ENCODE measurements around the gene LGI4. TPM values are rescaled to one million over a fixed set of nuclear protein-coding genes. Genes with fewer than 3 reads are reported as not detected.

LGI4 gene
- total and polyA plus RNA-seq, 2 donors (not counting 1 experiment from before 2014, with no cell fraction given), result 0.17 to 0.19 TPM

DNA sequence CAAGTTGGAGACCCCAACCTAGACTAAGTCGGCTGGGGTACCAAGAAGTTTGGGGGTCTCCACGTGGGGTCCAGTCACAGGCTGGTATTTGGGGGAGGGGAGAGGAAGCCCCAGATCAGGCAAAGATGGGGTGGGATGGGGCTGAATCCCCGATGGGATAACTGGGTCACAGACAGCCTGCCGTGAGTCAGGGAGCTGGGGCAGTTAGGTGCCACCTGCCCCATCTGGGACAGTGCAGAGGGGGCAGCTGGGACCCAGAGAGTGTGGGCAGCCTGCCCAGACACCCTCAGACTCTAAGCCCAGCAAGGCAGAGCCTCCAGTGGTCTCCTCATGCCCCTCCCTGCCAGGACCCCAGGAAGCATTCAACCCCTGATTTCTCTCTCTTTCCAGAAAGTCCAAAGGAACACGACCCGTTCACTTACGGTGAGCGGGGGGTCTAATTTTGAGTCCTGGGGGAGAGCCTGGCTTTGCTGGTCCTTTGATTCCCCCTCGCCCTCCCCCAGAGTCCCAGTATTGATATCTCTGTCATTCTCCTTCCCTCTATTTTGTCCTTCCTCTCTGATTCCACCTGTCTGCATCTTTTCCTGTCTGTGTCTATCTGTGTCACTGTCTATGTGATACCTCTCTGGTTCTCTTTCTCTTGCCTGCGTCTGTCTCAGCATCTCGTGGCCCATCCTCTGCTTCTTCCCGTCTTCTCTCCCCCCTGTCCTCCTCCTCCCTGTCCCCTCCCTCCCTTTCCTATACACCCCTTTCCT lies 5.5 kb upstream of the LGI4 start:
- Histone ChIP-seq H3K79me2 (ENCODE audit: control insufficient read depth, insufficient read depth, low read length) (no peaks in the 10 kb centered on the region), H3K4me3 (replicated peaks in 1 of 4; ENCODE audit: control extremely low read depth in 1 of 4, insufficient read depth in 1 of 4, low read depth in 3 of 4, low read length in 4 of 4) (peak overlapping the region in 1 of 4 experiments; percentile 48), H2AFZ (ENCODE audit: low read length) (no peak overlapping the region), H3K4me1 (ENCODE audit: control insufficient read depth, extremely low read depth, insufficient read depth, low read length) (peaks cover 28% of the 10 kb centered on the region), H3K36me3 (ENCODE audit: control insufficient read depth, insufficient read depth, low read length) (no peaks in the 10 kb centered on the region), H3K9me3 (ENCODE audit: control insufficient read depth, insufficient read depth, low read depth, low read length) (no peaks in the 10 kb centered on the region), H3K4me2 (ENCODE audit: extremely low read depth, insufficient read depth, low read length) (peak overlapping the region; percentile 69), H3K27ac (ENCODE audit: insufficient read depth, low read length) (no peak overlapping the region), H4K20me1 (ENCODE audit: control insufficient read depth, extremely low read depth, insufficient read depth, low read length) (no peaks in the 10 kb centered on the region), H3K9ac (ENCODE audit: insufficient read depth, low read length) (no peak overlapping the region), H3K27me3 (ENCODE audit: control insufficient read depth, insufficient read depth, low read length) (peaks cover 3% of the 10 kb centered on the region)
- TF ChIP-seq, protein P1, sequence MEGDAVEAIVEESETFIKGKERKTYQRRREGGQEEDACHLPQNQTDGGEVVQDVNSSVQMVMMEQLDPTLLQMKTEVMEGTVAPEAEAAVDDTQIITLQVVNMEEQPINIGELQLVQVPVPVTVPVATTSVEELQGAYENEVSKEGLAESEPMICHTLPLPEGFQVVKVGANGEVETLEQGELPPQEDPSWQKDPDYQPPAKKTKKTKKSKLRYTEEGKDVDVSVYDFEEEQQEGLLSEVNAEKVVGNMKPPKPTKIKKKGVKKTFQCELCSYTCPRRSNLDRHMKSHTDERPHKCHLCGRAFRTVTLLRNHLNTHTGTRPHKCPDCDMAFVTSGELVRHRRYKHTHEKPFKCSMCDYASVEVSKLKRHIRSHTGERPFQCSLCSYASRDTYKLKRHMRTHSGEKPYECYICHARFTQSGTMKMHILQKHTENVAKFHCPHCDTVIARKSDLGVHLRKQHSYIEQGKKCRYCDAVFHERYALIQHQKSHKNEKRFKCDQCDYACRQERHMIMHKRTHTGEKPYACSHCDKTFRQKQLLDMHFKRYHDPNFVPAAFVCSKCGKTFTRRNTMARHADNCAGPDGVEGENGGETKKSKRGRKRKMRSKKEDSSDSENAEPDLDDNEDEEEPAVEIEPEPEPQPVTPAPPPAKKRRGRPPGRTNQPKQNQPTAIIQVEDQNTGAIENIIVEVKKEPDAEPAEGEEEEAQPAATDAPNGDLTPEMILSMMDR (conservative IDR thresholded peaks at IDR 0.05 in 1 of 2, IDR thresholded peaks at IDR 0.05 in 1 of 2; ENCODE audit: low read depth in 1 of 2, low read length in 2 of 2), result no peak
- no peak for TF ChIP-seq EZH2 (IDR thresholded peaks at IDR 0.05; ENCODE audit: low read length, missing control alignments)
- no peak for DNase-seq (ENCODE audit: low read depth in 2 of 2)

DNA sequence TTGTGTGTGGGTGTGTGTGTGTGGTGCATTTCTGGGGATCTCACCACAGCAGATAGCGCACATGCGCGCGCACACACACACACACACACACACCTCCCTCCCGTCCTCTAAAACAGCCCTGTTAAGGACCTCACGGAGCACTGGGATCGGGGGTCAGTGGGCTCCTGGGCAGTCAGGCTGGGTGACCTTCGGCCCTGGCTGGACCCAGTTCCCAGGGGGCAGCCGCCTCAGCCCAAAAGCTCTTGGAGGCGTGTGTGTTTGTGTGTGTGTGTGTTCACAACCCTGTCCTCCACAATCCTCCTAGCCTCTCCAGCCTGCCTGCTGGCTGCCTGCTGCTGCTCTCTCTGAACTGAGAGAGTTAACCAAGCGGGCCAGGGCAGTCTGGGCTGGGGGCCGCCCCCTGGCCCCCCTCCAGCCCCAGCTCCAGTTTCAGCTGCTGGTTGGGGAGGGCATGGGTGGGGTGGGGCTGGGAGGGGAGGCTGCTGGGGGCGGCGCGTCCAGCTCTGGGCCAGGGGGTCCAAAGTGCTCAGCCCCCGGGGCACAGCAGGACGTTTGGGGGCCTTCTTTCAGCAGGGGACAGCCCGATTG lies 3.5 kb upstream of the LGI4 start, which contains the start of gene FXYD1:
Gene FXYD1, plus strand, starts transcription at position 520 of the 588 bp plus-strand sequence. CDS start 1,256 bp downstream, outside the sequence.
- Histone ChIP-seq H3K4me2 (ENCODE audit: extremely low read depth, insufficient read depth, low read length) (peak within 1 kb of the TSS; percentile 51), H3K79me2 (ENCODE audit: control insufficient read depth, insufficient read depth, low read length) (no peaks in the 10 kb centered on the region)

More for the DNA sequence above, 3.5 kb upstream of the LGI4 start, which contains the start of gene FXYD1:
- Histone ChIP-seq H3K27me3 (ENCODE audit: control insufficient read depth, insufficient read depth, low read length) (peaks cover 5% of the 10 kb centered on the region), H3K9me3 (ENCODE audit: control insufficient read depth, insufficient read depth, low read depth, low read length) (no peaks in the 10 kb centered on the region), H4K20me1 (ENCODE audit: control insufficient read depth, extremely low read depth, insufficient read depth, low read length) (no peaks in the 10 kb centered on the region), H3K9ac (ENCODE audit: insufficient read depth, low read length) (peak within 1 kb of the TSS; percentile 34), H2AFZ (ENCODE audit: low read length) (peak within 1 kb of the TSS; percentile 77), H3K36me3 (ENCODE audit: control insufficient read depth, insufficient read depth, low read length) (no peaks in the 10 kb centered on the region), H3K27ac (ENCODE audit: insufficient read depth, low read length) (peak within 1 kb of the TSS; percentile 43), H3K4me3 (replicated peaks in 1 of 4; ENCODE audit: control extremely low read depth in 1 of 4, insufficient read depth in 1 of 4, low read depth in 3 of 4, low read length in 4 of 4) (peak within 1 kb of the TSS in 2 of 4 experiments; percentile 3 to 48), H3K4me1 (ENCODE audit: control insufficient read depth, extremely low read depth, insufficient read depth, low read length) (peaks cover 30% of the 10 kb centered on the region)
- TF ChIP-seq EZH2 (IDR thresholded peaks at IDR 0.05; ENCODE audit: low read length, missing control alignments), result no peak
- TF ChIP-seq, protein P1 (conservative IDR thresholded peaks at IDR 0.05 in 1 of 2, IDR thresholded peaks at IDR 0.05 in 1 of 2; ENCODE audit: low read depth in 1 of 2, low read length in 2 of 2), result no peak
- peak in 1 of 2 donors; percentile 55 for DNase-seq (ENCODE audit: low read depth in 2 of 2)
